HG02642 (cell line): ENCODE data around the gene RAI1.
"Not testable (repeated sequence)": the region's sequence is repeated elsewhere in the genome, so short reads cannot be mapped to it uniquely, and the experiment has no call there.

Source experiments
- ATAC-seq: cut with Tn5 transposase; IDR thresholded peaks from one replicate; pipeline ENCODE4 v1.9.1; 2021; ENCODE audit warnings: mild to moderate bottlenecking; ENCODE audit not compliant: unreplicated experiment, poor library complexity

RAI1 gene

GRCh38 chr17:17680477-17681186 is 626 bp upstream of the RAI1 start:
- no peak for ATAC-seq

- ATAC-seq, result peak; percentile 35
Observed at GRCh38 chr17:17681744-17682292, 560 bp downstream of the RAI1 start.

- peak; percentile 44 for ATAC-seq
Observed at GRCh38 chr17:17682293-17682736, 1.1 kb downstream of the RAI1 start.

GRCh38 chr17:17682737-17683680 is 1.8 kb downstream of the RAI1 start:
- ATAC-seq, result peak; percentile 33

GRCh38 chr17:17683710-17684365 is 2.6 kb downstream of the RAI1 start:
- ATAC-seq, result no peak

GRCh38 chr17:17684906-17685774 is 3.9 kb downstream of the RAI1 start:
- ATAC-seq, result no peak

- ATAC-seq, result no peak
Observed at GRCh38 chr17:17685775-17686291, 4.6 kb downstream of the RAI1 start.

GRCh38 chr17:17689312-17689711 is 8.1 kb downstream of the RAI1 start:
- ATAC-seq, result no peak

GRCh38 chr17:17690233-17690632 is 9.0 kb downstream of the RAI1 start:
- ATAC-seq, result not testable (repeated sequence)

- no peak for ATAC-seq
Observed at GRCh38 chr17:17691468-17692263, 10.4 kb downstream of the RAI1 start.

GRCh38 chr17:17692353-17693252 is 11.3 kb downstream of the RAI1 start:
- ATAC-seq, result no peak

GRCh38 chr17:17693253-17694168 is 12.3 kb downstream of the RAI1 start:
- ATAC-seq, result no peak

GRCh38 chr17:17694169-17695081 is 13.2 kb downstream of the RAI1 start:
- ATAC-seq, result peak; percentile 56

GRCh38 chr17:17696085-17696484 is 14.8 kb downstream of the RAI1 start:
- ATAC-seq, result no peak

- no peak for ATAC-seq
Observed at GRCh38 chr17:17696882-17697633, 15.8 kb downstream of the RAI1 start.
